ENCODE measurements around the gene ENOSF1.

ENOSF1 gene

DNA sequence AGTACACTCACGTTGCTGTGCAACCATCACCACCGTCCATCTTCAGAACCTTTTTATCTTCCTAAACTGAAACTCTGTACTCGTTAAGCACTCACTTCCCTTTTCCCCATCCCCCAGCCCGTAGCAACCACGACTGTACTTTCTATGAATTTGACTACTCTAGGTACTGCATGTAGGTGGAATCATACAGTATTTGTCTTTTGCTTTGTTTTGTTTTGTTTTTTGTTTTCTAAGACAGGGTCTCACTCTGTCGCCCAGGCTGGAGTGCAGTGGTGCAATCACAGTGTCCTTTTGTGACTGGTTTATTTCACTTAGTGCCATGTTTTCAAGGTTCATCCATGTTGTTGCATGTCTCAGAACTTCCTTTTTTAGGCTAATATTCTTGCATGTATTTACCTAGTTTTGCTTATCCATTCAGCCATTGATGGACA, 62.0 kb downstream of the ENOSF1 start:
- DNase-seq (ENCODE audit: low read depth): no peak
- no peak overlapping the region for H3K4me3 ChIP-seq (ENCODE audit: control insufficient read depth, low read depth, low read length)

DNA sequence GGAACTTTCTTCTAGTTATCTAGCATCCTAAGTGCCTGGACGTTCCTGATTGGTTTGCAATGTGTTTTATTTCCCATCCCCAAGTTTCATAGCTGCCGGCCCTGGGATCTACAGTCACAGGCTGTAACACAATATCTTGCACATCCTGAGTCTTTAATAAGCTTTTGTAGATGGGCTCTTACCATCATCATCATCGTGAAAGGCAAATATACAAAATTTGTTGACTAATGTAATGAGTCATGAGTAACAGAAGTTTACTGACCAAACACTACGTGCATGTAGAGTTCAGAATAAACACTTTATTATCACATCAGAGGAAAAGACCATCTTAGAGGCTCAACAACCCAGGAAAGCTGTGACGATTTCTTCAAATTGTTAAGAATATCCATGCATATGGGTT, 63.1 kb downstream of the ENOSF1 start:
- H3K4me3 ChIP-seq (ENCODE audit: control insufficient read depth, low read depth, low read length): no peak overlapping the region
- no peak for DNase-seq (ENCODE audit: low read depth)
- TF ChIP-seq, protein P1, sequence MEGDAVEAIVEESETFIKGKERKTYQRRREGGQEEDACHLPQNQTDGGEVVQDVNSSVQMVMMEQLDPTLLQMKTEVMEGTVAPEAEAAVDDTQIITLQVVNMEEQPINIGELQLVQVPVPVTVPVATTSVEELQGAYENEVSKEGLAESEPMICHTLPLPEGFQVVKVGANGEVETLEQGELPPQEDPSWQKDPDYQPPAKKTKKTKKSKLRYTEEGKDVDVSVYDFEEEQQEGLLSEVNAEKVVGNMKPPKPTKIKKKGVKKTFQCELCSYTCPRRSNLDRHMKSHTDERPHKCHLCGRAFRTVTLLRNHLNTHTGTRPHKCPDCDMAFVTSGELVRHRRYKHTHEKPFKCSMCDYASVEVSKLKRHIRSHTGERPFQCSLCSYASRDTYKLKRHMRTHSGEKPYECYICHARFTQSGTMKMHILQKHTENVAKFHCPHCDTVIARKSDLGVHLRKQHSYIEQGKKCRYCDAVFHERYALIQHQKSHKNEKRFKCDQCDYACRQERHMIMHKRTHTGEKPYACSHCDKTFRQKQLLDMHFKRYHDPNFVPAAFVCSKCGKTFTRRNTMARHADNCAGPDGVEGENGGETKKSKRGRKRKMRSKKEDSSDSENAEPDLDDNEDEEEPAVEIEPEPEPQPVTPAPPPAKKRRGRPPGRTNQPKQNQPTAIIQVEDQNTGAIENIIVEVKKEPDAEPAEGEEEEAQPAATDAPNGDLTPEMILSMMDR (IDR thresholded peaks at IDR 0.05; ENCODE audit: control insufficient read depth, insufficient read depth, low read depth, low read length, missing control alignments): no peak

More for the DNA sequence above, 62.0 kb downstream of the ENOSF1 start:
- TF ChIP-seq, protein P1 (IDR thresholded peaks at IDR 0.05; ENCODE audit: control insufficient read depth, insufficient read depth, low read depth, low read length, missing control alignments): no peak

DNA sequence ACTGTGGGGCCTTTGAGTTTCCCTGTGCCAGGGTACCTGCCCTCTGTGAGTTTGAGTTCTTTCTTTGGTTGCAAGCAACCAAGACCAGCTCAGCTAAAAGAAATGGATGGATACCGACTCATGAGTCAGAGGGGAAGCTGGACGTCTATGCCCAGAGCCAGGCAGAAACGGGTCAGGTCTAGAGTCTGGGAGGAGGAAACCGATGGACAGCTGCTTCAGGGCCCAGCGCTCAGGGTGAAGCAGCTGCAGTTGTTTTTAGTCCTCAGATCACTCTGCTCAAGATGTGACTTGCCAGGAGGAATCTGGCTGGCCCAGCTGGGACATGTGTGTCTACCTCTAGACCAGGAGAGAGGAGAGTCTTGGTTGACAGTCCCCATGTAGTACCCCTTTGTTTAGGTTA, 65.1 kb downstream of the ENOSF1 start:
- DNase-seq (ENCODE audit: low read depth): no peak
- TF ChIP-seq, protein P1 (IDR thresholded peaks at IDR 0.05; ENCODE audit: control insufficient read depth, insufficient read depth, low read depth, low read length, missing control alignments): no peak
- no peak overlapping the region for H3K4me3 ChIP-seq (ENCODE audit: control insufficient read depth, low read depth, low read length)

DNA sequence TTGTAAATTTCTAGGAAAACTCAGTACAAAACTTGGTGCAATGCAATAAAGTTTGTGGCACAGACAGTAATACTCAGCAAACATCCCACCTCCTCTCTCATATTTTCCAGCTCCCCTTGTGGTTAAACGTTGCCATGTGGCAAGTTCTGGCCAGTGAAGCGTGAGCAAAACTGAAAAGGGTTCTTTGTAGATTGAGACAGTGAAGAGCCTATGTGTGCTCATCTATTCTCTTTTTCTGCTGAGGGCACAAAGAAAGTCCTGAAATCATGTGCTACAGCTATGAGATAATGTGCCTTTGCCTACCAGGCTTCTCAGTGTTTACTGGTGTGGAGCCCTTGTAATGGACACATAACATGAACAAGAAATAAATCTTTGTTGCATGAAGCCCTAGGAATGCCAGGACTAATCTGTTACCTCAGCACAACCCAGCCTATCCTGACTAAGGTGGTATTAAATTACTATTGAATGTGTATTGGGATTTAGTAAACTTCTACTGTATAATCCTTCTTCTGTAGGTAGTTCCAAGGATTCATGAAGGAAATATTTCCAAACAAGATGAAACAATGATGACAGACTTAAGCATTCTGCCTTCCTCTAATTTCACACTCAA, 67.9 kb downstream of the ENOSF1 start:
- DNase-seq (ENCODE audit: low read depth): no peak
- no peak overlapping the region for H3K4me3 ChIP-seq (ENCODE audit: control insufficient read depth, low read depth, low read length)
- TF ChIP-seq, protein P1 (IDR thresholded peaks at IDR 0.05; ENCODE audit: control insufficient read depth, insufficient read depth, low read depth, low read length, missing control alignments): peak; percentile 8

DNA sequence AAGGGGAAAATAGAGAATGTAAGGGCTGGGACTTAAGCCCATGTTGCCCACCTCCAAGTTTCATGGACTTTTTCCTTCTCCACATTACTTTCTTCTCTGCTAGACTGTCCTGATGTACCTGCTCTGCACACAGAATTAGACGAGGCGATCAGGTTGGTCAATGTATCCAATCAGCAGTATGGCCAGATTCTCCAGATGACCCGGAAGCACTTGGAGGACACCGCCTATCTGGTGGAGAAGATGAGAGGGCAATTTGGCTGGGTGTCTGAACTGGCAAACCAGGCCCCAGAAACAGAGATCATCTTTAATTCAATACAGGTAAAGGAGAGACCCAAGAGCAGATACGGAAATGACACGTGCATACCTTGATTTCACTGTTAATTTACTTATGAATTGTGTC, 71.2 kb downstream of the ENOSF1 start:
- H3K4me3 ChIP-seq (ENCODE audit: control insufficient read depth, low read depth, low read length): no peak overlapping the region
- no peak for DNase-seq (ENCODE audit: low read depth)
- TF ChIP-seq, protein P1 (IDR thresholded peaks at IDR 0.05; ENCODE audit: control insufficient read depth, insufficient read depth, low read depth, low read length, missing control alignments): no peak

DNA sequence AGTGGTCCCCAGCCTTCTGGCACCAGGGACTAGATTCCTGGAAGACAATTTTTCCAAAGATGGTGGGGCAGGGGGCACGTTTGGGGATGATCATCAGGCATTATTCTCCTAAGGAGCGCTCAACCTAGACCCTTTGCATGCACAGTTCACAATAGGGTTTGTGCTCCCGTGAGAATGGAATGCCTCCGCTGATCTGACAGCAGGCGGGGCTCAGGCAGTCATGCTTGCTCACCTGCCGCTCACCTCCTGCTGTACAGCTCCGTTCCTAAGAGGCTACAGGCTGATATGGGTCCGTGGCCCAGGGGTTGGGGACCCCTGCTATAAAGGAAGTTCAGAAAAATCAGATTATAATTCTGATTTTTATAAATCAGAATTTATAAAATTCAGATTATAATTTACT, 77.3 kb downstream of the ENOSF1 start:
- DNase-seq (ENCODE audit: low read depth): no peak
- TF ChIP-seq, protein P1 (IDR thresholded peaks at IDR 0.05; ENCODE audit: control insufficient read depth, insufficient read depth, low read depth, low read length, missing control alignments): no peak
- no peak overlapping the region for H3K4me3 ChIP-seq (ENCODE audit: control insufficient read depth, low read depth, low read length)
